ENCODE measurements around the gene TMEM52.
"Not testable (repeated sequence)": the region's sequence is repeated elsewhere in the genome, so short reads cannot be mapped to it uniquely, and the experiment has no call there.

Gene TMEM52

DNA sequence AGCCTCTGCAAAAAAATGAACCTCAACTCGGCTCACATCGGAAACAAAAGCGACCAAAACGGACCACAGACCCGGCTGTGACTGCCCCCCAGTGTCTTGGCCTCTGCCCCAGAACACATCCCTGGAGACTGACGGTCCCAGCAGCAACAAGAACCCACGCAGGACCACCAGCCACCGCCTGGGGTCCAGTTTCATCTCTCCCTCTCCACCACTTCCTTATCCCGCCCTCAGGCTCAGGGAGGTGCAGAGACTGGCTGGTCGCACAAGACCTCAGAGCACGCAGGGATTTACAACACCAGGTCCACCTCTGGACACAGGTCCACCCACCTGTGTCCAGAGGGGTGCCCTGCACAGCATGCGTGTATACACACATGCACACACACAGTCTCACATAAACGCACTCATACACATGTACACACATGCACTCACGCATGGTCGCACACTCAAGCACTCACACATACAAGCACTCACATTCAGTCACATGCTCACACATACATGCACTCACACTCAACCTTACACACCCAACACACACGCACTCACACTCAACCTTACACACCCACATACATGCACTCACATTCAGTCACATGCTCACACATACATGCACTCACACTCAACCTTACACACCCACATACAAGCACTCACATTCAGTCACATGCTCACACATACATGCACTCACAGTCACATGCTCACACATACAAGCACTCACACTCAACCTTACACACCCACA is 18.6 kb upstream of the TMEM52 start:
- no peak overlapping the region for H3K4ac ChIP-seq (ENCODE audit: low read length)
- H2BK5ac ChIP-seq (ENCODE audit: low read length), result no peak overlapping the region
- no peak for DNase-seq (ENCODE audit: low spot score)
- H2BK15ac ChIP-seq (ENCODE audit: low read length), result no peak overlapping the region
- peak overlapping the region; percentile 71 for H3K14ac ChIP-seq (ENCODE audit: low read length)
- no peak overlapping the region for H2AFZ ChIP-seq (ENCODE audit: low read length)
- peak overlapping the region in 1 of 2 donors; percentile 45 for H3K4me3 ChIP-seq (ENCODE audit: low read length in 2 of 2)
- peaks cover 0 to 19% (median 0%) of the 10 kb centered on the region in 3 experiments for H3K27me3 ChIP-seq (ENCODE audit: control insufficient read depth in 3 of 3, insufficient read depth in 3 of 3, low read depth in 1 of 3, low read length in 3 of 3)
- peak overlapping the region; percentile 81 for H3K23ac ChIP-seq (ENCODE audit: low read depth, low read length, poor library complexity)
- H3K9ac ChIP-seq (ENCODE audit: low read depth, low read length, poor library complexity), result no peak overlapping the region
- H2BK12ac ChIP-seq (ENCODE audit: low read length), result no peak overlapping the region
- H3K9me3 ChIP-seq (replicated peaks in 1 of 2; ENCODE audit: control insufficient read depth in 2 of 2, insufficient read depth in 1 of 2, low read depth in 1 of 2, low read length in 2 of 2), result peaks cover 0 to 8% of the 10 kb centered on the region in 2 donors
- no peak overlapping the region for H2BK120ac ChIP-seq (ENCODE audit: low read depth, low read length)
- no peak overlapping the region for H3K27ac ChIP-seq (replicated peaks; ENCODE audit: low read length)
- H4K8ac ChIP-seq (ENCODE audit: low read depth, low read length), result peak overlapping the region; percentile 74
- H3K36me3 ChIP-seq (replicated peaks in 1 of 2; ENCODE audit: control insufficient read depth in 2 of 2, insufficient read depth in 2 of 2, low read length in 2 of 2), result peaks cover 0 to 2% of the 10 kb centered on the region in 2 donors
- H3K18ac ChIP-seq (ENCODE audit: low read length), result peak overlapping the region; percentile 84
- H4K91ac ChIP-seq (ENCODE audit: low read depth, low read length, poor library complexity), result no peak overlapping the region
- no peak overlapping the region for H3K4me2 ChIP-seq (ENCODE audit: insufficient read depth, low read length, poor library complexity, severe bottlenecking)
- peaks cover 6% of the 10 kb centered on the region for H3K79me1 ChIP-seq (ENCODE audit: low read depth, low read length)
- H2AK5ac ChIP-seq (ENCODE audit: low read depth, low read length), result peak overlapping the region; percentile 93
- 100% methylated on average over 1 of the region's 16 CpGs; no CpG with 5 or more reads in 1 of the 2 donors for WGBS, 2 donors (ENCODE audit: extremely low coverage in 2 of 2, insufficient read length in 2 of 2, insufficient replicate concordance in 1 of 2)
- peaks cover 0 to 1% of the 10 kb centered on the region in 2 donors for H3K4me1 ChIP-seq (ENCODE audit: control insufficient read depth in 2 of 2, insufficient read depth in 1 of 2, low read depth in 1 of 2, low read length in 2 of 2)

DNA sequence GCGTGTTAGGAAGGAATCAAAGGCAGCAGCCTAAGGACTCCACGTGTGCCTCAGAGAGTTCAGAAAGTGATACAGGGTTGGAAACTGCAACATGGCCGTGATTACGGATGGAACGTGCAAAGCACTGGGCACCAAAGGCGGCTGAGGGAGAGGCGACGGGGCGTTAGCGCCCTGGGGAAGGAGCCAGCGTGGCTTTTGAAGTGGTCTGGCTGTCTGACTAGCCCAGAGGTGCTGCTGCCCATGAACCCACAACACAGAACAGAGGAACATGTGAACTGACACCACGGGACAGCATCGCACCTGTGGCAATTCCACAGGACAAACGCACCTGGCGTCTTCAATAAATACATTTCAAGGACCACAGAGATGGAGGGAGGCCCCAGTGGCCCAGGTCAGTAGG is 18.0 kb upstream of the TMEM52 start:
- peaks cover 0 to 1% of the 10 kb centered on the region in 2 donors for H3K4me1 ChIP-seq (ENCODE audit: control insufficient read depth in 2 of 2, insufficient read depth in 1 of 2, low read depth in 1 of 2, low read length in 2 of 2)
- no peak overlapping the region for H2BK12ac ChIP-seq (ENCODE audit: low read length)

DNA sequence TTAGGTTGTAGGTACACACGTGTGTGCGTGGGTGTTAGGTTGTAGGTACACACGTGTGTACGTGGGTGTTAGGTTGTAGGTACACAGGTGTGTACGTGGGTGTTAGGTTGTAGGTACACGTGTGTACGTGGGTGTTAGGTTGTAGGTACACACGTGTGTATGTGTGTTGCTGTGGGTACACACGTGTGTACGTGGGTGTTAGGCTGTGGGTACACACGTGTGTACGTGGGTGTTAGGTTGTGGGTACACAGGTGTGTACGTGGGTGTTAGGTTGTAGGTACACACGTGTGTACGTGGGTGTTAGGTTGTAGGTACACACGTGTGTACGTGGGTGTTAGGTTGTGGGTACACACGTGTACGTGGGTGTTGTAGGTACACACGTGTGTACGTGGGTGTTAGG is 15.8 kb upstream of the TMEM52 start:
- H3K9me3 ChIP-seq (replicated peaks in 1 of 2; ENCODE audit: control insufficient read depth in 2 of 2, insufficient read depth in 1 of 2, low read depth in 1 of 2, low read length in 2 of 2); H3K27ac ChIP-seq (replicated peaks; ENCODE audit: low read length); H3K27me3 ChIP-seq (ENCODE audit: control insufficient read depth in 3 of 3, insufficient read depth in 3 of 3, low read depth in 1 of 3, low read length in 3 of 3); H2BK15ac ChIP-seq (ENCODE audit: low read length); H3K4ac ChIP-seq (ENCODE audit: low read length); H3K79me1 ChIP-seq (ENCODE audit: low read depth, low read length); DNase-seq (ENCODE audit: low spot score); H2AFZ ChIP-seq (ENCODE audit: low read length); H3K18ac ChIP-seq (ENCODE audit: low read length); H2BK12ac ChIP-seq (ENCODE audit: low read length); H3K4me1 ChIP-seq (ENCODE audit: control insufficient read depth in 2 of 2, insufficient read depth in 1 of 2, low read depth in 1 of 2, low read length in 2 of 2); H2AK5ac ChIP-seq (ENCODE audit: low read depth, low read length); H3K23ac ChIP-seq (ENCODE audit: low read depth, low read length, poor library complexity); H3K14ac ChIP-seq (ENCODE audit: low read length); H4K8ac ChIP-seq (ENCODE audit: low read depth, low read length); H3K4me2 ChIP-seq (ENCODE audit: insufficient read depth, low read length, poor library complexity, severe bottlenecking); H2BK120ac ChIP-seq (ENCODE audit: low read depth, low read length); H2BK5ac ChIP-seq (ENCODE audit: low read length); H4K91ac ChIP-seq (ENCODE audit: low read depth, low read length, poor library complexity); H3K9ac ChIP-seq (ENCODE audit: low read depth, low read length, poor library complexity); H3K36me3 ChIP-seq (replicated peaks in 1 of 2; ENCODE audit: control insufficient read depth in 2 of 2, insufficient read depth in 2 of 2, low read length in 2 of 2): not testable (repeated sequence)
- H3K4me3 ChIP-seq (ENCODE audit: low read length in 2 of 2), result peak overlapping the region in 1 of 2 donors; percentile 58
- WGBS, 2 donors (ENCODE audit: extremely low coverage in 2 of 2, insufficient read length in 2 of 2, insufficient replicate concordance in 1 of 2), result 90% methylated on average over 2 of the region's 21 CpGs; no CpG with 5 or more reads in 1 of the 2 donors

More for the DNA sequence above, 18.0 kb upstream of the TMEM52 start:
- Histone ChIP-seq H3K27me3 (ENCODE audit: control insufficient read depth in 3 of 3, insufficient read depth in 3 of 3, low read depth in 1 of 3, low read length in 3 of 3) (peaks cover 0 to 14% (median 0%) of the 10 kb centered on the region in 3 experiments), H4K8ac (ENCODE audit: low read depth, low read length) (no peak overlapping the region), H3K14ac (ENCODE audit: low read length) (no peak overlapping the region), H3K36me3 (replicated peaks in 1 of 2; ENCODE audit: control insufficient read depth in 2 of 2, insufficient read depth in 2 of 2, low read length in 2 of 2) (peaks cover 0 to 2% of the 10 kb centered on the region in 2 donors), H3K4me3 (ENCODE audit: low read length in 2 of 2) (no peak overlapping the region), H3K4me2 (ENCODE audit: insufficient read depth, low read length, poor library complexity, severe bottlenecking) (no peak overlapping the region), H3K27ac (replicated peaks; ENCODE audit: low read length) (no peak overlapping the region), H4K91ac (ENCODE audit: low read depth, low read length, poor library complexity) (peak overlapping the region; percentile 40), H3K18ac (ENCODE audit: low read length) (peak overlapping the region; percentile 46), H3K23ac (ENCODE audit: low read depth, low read length, poor library complexity) (no peak overlapping the region), H3K79me1 (ENCODE audit: low read depth, low read length) (peaks cover 6% of the 10 kb centered on the region), H2BK120ac (ENCODE audit: low read depth, low read length) (no peak overlapping the region), H2AK5ac (ENCODE audit: low read depth, low read length) (no peak overlapping the region), H2BK5ac (ENCODE audit: low read length) (no peak overlapping the region), H3K9me3 (replicated peaks in 1 of 2; ENCODE audit: control insufficient read depth in 2 of 2, insufficient read depth in 1 of 2, low read depth in 1 of 2, low read length in 2 of 2) (peaks cover 0 to 8% of the 10 kb centered on the region in 2 donors), H3K9ac (ENCODE audit: low read depth, low read length, poor library complexity) (peak overlapping the region; percentile 1), H3K4ac (ENCODE audit: low read length) (no peak overlapping the region), H2AFZ (ENCODE audit: low read length) (no peak overlapping the region), H2BK15ac (ENCODE audit: low read length) (no peak overlapping the region)
- WGBS, 2 donors (ENCODE audit: extremely low coverage in 2 of 2, insufficient read length in 2 of 2, insufficient replicate concordance in 1 of 2), result 100% methylated on average over 1 of the region's 15 CpGs; no CpG with 5 or more reads in 1 of the 2 donors
- DNase-seq (ENCODE audit: low spot score), result no peak

Measured in neuronal stem cell (in vitro differentiated cells).